ELR (cell line): ENCODE data around the gene CEP192.
A peak's percentile ranks its signal among the peaks of the same experiment; 100 is the strongest.
"Not testable (repeated sequence)": the region's sequence is repeated elsewhere in the genome, so short reads cannot be mapped to it uniquely, and the experiment has no call there.

Experiments used
- DNase-seq: peaks from one replicate; pipeline ENCODE4 v3.0.0-alpha.2; 2015; ENCODE audit warnings: low read depth

Gene CEP192

GRCh38 chr18:12990967-12991820, at the start of gene CEP192:
Gene CEP192 (plus strand): TSS chr18:12991362. CDS start chr18:12999425, 8,063 bp downstream.
- DNase-seq, result peak; percentile 99

- peak; percentile 38 for DNase-seq
Measured at GRCh38 chr18:12943215-12943614, 47.9 kb upstream of the CEP192 start.

- no peak for DNase-seq
Measured at GRCh38 chr18:12944709-12945108, 46.5 kb upstream of the CEP192 start.

GRCh38 chr18:12946549-12947284, 44.4 kb upstream of the CEP192 start:
- peak; percentile 80 for DNase-seq

GRCh38 chr18:12947285-12948049, 43.7 kb upstream of the CEP192 start, which contains the start of gene SEH1L:
Gene SEH1L (plus strand): TSS chr18:12948011. CDS start chr18:12948122, 111 bp downstream.
- DNase-seq, result peak; percentile 98

GRCh38 chr18:12948050-12948804, 42.9 kb upstream of the CEP192 start:
- peak; percentile 95 for DNase-seq

- no peak for DNase-seq
Measured at GRCh38 chr18:12958478-12958877, 32.7 kb upstream of the CEP192 start.

GRCh38 chr18:12960395-12960794, 30.8 kb upstream of the CEP192 start:
- no peak for DNase-seq

GRCh38 chr18:12960853-12961397, 30.2 kb upstream of the CEP192 start:
- DNase-seq, result no peak

- DNase-seq, result no peak
Measured at GRCh38 chr18:12963069-12963468, 28.1 kb upstream of the CEP192 start.

GRCh38 chr18:12968115-12968514, 23.0 kb upstream of the CEP192 start:
- DNase-seq, result no peak

GRCh38 chr18:12968619-12969018, 22.5 kb upstream of the CEP192 start:
- DNase-seq, result no peak

GRCh38 chr18:12973562-12974213, 17.5 kb upstream of the CEP192 start:
- DNase-seq, result peak; percentile 29

GRCh38 chr18:12975488-12975887, 15.7 kb upstream of the CEP192 start:
- DNase-seq, result no peak

GRCh38 chr18:12976305-12976704, 14.9 kb upstream of the CEP192 start:
- no peak for DNase-seq

- not testable (repeated sequence) for DNase-seq
Measured at GRCh38 chr18:12980065-12980464, 11.1 kb upstream of the CEP192 start.

GRCh38 chr18:12989397-12990122, 1.6 kb upstream of the CEP192 start:
- DNase-seq, result peak; percentile 9

- DNase-seq, result no peak
Measured at GRCh38 chr18:12990123-12990475, 1.1 kb upstream of the CEP192 start.

GRCh38 chr18:12990641-12990966, 558 bp upstream of the CEP192 start:
- no peak for DNase-seq

GRCh38 chr18:12991821-12992179, 638 bp downstream of the CEP192 start:
- no peak for DNase-seq
